ENCODE data around the gene GP1BA. TPM values are rescaled to one million over a fixed set of nuclear protein-coding genes. Genes with fewer than 3 reads are reported as not detected.
"Not testable (repeated sequence)": the region's sequence is repeated elsewhere in the genome, so short reads cannot be mapped to it uniquely, and the experiment has no call there.

Gene GP1BA
- total RNA-seq, 2 experiments from 2014 or later: not detected

DNA sequence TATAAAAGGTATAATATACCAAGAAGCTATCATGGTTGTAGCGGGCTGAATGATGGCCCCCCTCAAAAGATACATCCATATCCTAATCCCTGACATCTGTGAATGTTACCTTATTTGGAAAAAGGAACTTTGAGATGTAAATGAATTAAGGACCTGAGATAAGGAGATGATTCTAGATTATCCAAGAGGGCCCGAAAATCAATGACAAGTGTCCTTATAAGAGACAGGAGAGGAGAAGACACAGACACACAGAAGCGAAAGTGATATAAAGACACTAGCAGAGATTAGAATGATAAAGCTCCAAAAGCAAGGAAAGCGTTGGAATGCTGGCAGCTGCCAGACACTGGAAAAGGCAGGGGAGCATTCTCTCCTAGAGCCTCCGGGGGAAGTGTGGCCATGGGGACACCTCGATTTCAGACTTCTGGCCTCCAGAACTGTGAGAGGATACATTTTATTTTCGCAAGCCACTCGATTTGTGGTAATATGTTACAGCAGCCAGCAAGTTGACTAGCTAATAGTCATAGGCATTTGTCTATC is 12.5 kb upstream of the GP1BA start:
- Mint-ChIP-seq H3K4me3 (no peak overlapping the region), H3K27ac (no peak overlapping the region), H3K4me1 (ENCODE audit: low read depth) (no peaks in the 10 kb centered on the region), H3K9me3 (no peaks in the 10 kb centered on the region), H3K36me3 (ENCODE audit: low read depth) (no peaks in the 10 kb centered on the region), H3K27me3 (no peaks in the 10 kb centered on the region)
- ATAC-seq: no peak
- DNase-seq: no peak
- intact Hi-C loops (cut with micrococcal nuclease): no loop called here
- TF ChIP-seq, protein P1, sequence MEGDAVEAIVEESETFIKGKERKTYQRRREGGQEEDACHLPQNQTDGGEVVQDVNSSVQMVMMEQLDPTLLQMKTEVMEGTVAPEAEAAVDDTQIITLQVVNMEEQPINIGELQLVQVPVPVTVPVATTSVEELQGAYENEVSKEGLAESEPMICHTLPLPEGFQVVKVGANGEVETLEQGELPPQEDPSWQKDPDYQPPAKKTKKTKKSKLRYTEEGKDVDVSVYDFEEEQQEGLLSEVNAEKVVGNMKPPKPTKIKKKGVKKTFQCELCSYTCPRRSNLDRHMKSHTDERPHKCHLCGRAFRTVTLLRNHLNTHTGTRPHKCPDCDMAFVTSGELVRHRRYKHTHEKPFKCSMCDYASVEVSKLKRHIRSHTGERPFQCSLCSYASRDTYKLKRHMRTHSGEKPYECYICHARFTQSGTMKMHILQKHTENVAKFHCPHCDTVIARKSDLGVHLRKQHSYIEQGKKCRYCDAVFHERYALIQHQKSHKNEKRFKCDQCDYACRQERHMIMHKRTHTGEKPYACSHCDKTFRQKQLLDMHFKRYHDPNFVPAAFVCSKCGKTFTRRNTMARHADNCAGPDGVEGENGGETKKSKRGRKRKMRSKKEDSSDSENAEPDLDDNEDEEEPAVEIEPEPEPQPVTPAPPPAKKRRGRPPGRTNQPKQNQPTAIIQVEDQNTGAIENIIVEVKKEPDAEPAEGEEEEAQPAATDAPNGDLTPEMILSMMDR (IDR thresholded peaks at IDR 0.05): no peak
- ChIA-PET POLR2A (interaction anchor here (1.1 to 3.4 kb wide), 3 partner anchors 19 to 47 kb away, joined by 3 to 19 read pairs (median 3); partner anchors contain the start of genes PFN1, RNF167, SLC25A11 and SPAG7), CTCF (interaction anchor here (1.6 to 2.1 kb wide), 2 partner anchors 10 to 17 kb away, joined by 7 to 9 read pairs; partner anchors contain the start of gene CHRNE)

DNA sequence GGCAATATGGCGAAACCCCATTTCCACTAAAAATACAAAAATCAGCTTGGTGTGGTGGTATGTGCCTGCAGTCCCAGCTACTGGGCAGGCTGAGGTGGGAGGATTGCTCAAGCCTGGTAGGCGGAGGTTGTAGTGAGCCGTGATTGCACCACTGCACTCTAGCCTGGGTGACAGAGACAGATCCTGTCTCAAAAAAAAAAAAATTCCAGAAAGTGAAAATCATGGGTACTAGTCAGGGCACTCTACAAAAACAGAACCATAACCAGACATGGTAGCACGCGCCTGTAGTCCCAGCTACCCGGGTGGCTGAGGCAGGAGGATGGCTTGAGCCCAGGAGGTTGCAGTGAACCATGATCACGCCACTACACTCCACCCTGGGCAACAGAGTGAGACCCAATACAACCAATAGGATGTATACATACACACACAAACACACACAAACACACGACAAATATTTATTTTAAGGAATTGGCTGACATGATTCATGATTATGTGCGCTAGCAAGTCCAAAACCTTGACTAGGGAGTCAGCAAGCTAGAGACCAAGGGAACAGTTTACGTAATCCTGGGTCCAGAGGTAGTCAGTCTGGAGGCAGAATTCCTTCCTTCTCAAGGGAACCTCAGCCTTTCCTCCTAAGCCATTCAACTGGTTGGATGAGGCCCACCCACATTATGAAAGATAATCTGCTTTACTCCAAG is 11.6 kb upstream of the GP1BA start:
- Mint-ChIP-seq H3K9me3 (no peaks in the 10 kb centered on the region), H3K27ac (no peak overlapping the region), H3K27me3 (no peaks in the 10 kb centered on the region), H3K4me1 (ENCODE audit: low read depth) (no peaks in the 10 kb centered on the region), H3K36me3 (ENCODE audit: low read depth) (no peaks in the 10 kb centered on the region), H3K4me3 (no peak overlapping the region)
- CTCF ChIA-PET: interaction anchor here (1.6 to 2.1 kb wide), 2 partner anchors 11 to 17 kb away, joined by 7 to 9 read pairs; partner anchors contain the start of gene CHRNE
- TF ChIP-seq, protein P1 (IDR thresholded peaks at IDR 0.05): no peak
- DNase-seq (no peak), ATAC-seq (no peak)
- POLR2A ChIA-PET: interaction anchor here (1.1 to 3.4 kb wide), 2 partner anchors 18 to 46 kb away, joined by 3 to 19 read pairs; partner anchors contain the start of genes RNF167, SLC25A11 and SPAG7
- intact Hi-C loops (cut with micrococcal nuclease): no loop called here

DNA sequence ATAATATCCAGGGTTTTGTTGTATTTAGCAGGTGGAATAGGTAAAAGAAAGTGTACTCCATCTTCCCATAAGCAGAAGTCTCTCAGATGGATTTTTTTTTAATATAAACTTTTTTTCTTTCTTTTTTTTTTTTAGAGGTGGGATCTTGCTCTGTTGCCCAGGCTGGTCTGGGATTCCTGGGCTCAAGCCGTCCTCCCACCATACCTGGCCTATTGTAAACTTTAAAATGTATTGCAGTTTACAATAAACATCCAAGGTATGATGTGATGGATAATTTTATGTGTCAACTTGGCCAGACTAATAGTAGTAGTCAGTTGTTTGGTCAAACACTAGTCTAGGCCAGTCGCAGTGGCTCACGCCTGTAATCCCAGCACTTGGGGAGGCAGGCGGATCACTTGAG is 10.8 kb upstream of the GP1BA start:
- no peak overlapping the region for H3K27ac Mint-ChIP-seq
- TF ChIP-seq, protein P1 (IDR thresholded peaks at IDR 0.05): no peak

DNA sequence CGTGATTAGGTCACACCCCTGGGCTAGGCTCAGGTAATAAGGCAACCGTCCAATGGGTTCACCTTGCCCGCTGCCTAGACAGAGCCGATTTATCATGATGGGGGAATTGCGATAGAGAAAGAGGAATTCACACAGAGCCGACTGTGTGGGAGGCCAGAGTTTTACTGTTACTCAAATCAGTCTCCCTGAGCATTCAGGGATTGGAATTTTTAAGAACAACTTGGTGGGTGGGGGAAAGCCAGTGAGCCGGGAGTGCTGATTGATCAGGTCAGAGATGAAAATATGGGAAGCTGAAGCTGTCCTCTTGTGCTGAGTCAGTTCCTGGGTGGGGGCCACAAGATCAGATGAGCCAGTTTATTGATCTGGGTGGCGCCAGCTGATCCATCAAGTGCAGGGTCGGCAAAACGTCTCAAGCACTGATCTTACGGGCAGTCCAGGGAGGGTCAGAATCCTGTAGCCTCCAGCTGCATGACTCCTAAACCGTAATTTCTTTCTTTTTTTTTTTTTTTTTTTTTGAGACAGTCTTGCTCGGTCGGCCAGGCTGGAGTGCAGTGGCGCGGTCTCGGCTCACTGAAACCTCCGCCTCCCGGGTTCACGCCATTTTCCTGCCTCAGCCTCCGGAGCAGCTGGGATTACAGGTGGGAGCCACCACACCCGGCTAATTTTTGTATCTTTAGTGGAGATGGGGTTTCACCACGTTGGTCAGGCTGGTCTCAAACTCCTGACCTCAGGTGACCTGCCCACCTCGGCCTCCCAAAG is 5.3 kb upstream of the GP1BA start:
- H3K4me3 Mint-ChIP-seq; H3K9me3 Mint-ChIP-seq; DNase-seq; intact Hi-C loops (cut with micrococcal nuclease); H3K27ac Mint-ChIP-seq; H3K4me1 Mint-ChIP-seq (ENCODE audit: low read depth); ATAC-seq; H3K27me3 Mint-ChIP-seq: not testable (repeated sequence)
- CTCF ChIA-PET: interaction anchor here (1.8 kb wide), 1 partner anchor 17 kb away, joined by 4 read pairs; no protein-coding TSS in a partner anchor
- POLR2A ChIA-PET: interaction anchor here (1.5 kb wide), 1 partner anchor 13 kb away, joined by 7 read pairs; the partner anchor contains the start of genes RNF167 and SLC25A11
- peaks cover 12% of the 10 kb centered on the region for H3K36me3 Mint-ChIP-seq (ENCODE audit: low read depth)

More for the DNA sequence above, 10.8 kb upstream of the GP1BA start:
- DNase-seq (no peak), ATAC-seq (no peak)
- CTCF ChIA-PET: interaction anchor here (0.6 kb wide), 1 partner anchor 14 kb away, joined by 3 read pairs; no protein-coding TSS in a partner anchor
- Mint-ChIP-seq H3K27me3 (no peaks in the 10 kb centered on the region), H3K9me3 (no peaks in the 10 kb centered on the region), H3K4me3 (no peak overlapping the region), H3K4me1 (ENCODE audit: low read depth) (no peaks in the 10 kb centered on the region), H3K36me3 (ENCODE audit: low read depth) (no peaks in the 10 kb centered on the region)
- intact Hi-C loops (cut with micrococcal nuclease): no loop called here
- POLR2A ChIA-PET: interaction anchor here (3.4 kb wide), 1 partner anchor 17 kb away, joined by 19 read pairs; the partner anchor contains the start of genes RNF167 and SLC25A11

DNA sequence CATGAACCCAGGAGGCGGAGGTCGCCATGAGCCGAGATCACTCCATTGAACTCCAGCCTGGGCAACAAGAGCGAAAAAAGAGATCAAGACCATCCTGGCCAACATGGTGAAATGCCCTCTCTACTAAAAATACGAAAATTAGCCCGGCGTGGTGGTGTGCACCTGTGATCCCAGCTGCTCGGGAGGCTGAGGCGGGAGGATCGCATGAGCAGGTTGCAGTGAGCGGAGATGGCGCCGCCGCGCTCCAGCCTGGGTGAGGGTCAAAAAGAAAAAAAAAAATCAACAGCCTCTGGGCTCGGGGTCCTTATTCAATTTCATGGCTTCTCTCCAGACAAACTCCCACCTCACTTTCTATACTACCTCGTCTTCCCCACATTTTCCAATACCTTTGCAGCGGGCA is 3.2 kb upstream of the GP1BA start:
- DNase-seq (no peak), ATAC-seq (no peak)
- TF ChIP-seq, protein P1 (IDR thresholded peaks at IDR 0.05): no peak
- no peaks in the 10 kb centered on the region for H3K27me3 Mint-ChIP-seq
- H3K4me1 Mint-ChIP-seq (ENCODE audit: low read depth): peaks cover 4% of the 10 kb centered on the region
- H3K9me3 Mint-ChIP-seq: no peaks in the 10 kb centered on the region
- H3K36me3 Mint-ChIP-seq (ENCODE audit: low read depth): peaks cover 14% of the 10 kb centered on the region
- H3K4me3 Mint-ChIP-seq: no peak overlapping the region
- no peak overlapping the region for H3K27ac Mint-ChIP-seq
- CTCF ChIA-PET: interaction anchor here (1.0 kb wide), 1 partner anchor 26 kb away, joined by 3 read pairs; the partner anchor contains the start of gene CHRNE
- intact Hi-C loops (cut with micrococcal nuclease): no loop called here
- POLR2A ChIA-PET: interaction anchor here (2.9 kb wide), 1 partner anchor 10 kb away, joined by 10 read pairs; the partner anchor contains the start of genes RNF167 and SLC25A11

Measured in activated CD8-positive, alpha-beta T cell treated with anti-CD3 and anti-CD28 coated beads for 36 hours (primary cell).